ENCODE data around the gene RPS21. TPM values are rescaled to one million over a fixed set of nuclear protein-coding genes. Genes with fewer than 3 reads are reported as not detected.

The RPS21 gene
- total and polyA plus RNA-seq, 12 donors: 438 to 4,794 (median 1,602) TPM

GRCh38 chr20:62411479-62412193 is 24.7 kb downstream of the RPS21 start:
- intact Hi-C loops (cut with DNase I): loop anchor here in 1 of 2 donors (5.0 kb wide), 1 partner anchor 81 kb away; no protein-coding TSS in a partner anchor
- Histone ChIP-seq H3K27ac (no peak overlapping the region), H3K4me1 (replicated peaks in 1 of 2) (peaks cover 16 to 18% of the 10 kb centered on the region in 2 donors), H3K4me3 (no peak overlapping the region), H3K9me3 (replicated peaks in 1 of 3) (no peaks in the 10 kb centered on the region), H3K27me3 (no peaks in the 10 kb centered on the region), H3K36me3 (replicated peaks in 1 of 2) (no peaks in the 10 kb centered on the region)
- WGBS, 4 donors: 67 to 75% (median 71%) methylated on average over 8 to 24 of the region's 24 CpGs
- TF ChIP-seq, protein P1, sequence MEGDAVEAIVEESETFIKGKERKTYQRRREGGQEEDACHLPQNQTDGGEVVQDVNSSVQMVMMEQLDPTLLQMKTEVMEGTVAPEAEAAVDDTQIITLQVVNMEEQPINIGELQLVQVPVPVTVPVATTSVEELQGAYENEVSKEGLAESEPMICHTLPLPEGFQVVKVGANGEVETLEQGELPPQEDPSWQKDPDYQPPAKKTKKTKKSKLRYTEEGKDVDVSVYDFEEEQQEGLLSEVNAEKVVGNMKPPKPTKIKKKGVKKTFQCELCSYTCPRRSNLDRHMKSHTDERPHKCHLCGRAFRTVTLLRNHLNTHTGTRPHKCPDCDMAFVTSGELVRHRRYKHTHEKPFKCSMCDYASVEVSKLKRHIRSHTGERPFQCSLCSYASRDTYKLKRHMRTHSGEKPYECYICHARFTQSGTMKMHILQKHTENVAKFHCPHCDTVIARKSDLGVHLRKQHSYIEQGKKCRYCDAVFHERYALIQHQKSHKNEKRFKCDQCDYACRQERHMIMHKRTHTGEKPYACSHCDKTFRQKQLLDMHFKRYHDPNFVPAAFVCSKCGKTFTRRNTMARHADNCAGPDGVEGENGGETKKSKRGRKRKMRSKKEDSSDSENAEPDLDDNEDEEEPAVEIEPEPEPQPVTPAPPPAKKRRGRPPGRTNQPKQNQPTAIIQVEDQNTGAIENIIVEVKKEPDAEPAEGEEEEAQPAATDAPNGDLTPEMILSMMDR (IDR thresholded peaks at IDR 0.05): no peak
- no peak for TF ChIP-seq POLR2A (IDR thresholded peaks at IDR 0.05)
- DNase-seq: no peak

- intact Hi-C loops (cut with DNase I): loop anchor here in 1 of 2 donors (5.0 kb wide), 1 partner anchor 80 kb away; no protein-coding TSS in a partner anchor
- TF ChIP-seq, protein P1 (IDR thresholded peaks at IDR 0.05): no peak
- TF ChIP-seq POLR2A (IDR thresholded peaks at IDR 0.05): no peak
- DNase-seq: no peak
- Histone ChIP-seq H3K36me3 (replicated peaks in 1 of 2) (no peaks in the 10 kb centered on the region), H3K27me3 (no peaks in the 10 kb centered on the region), H3K9me3 (replicated peaks in 1 of 3) (no peaks in the 10 kb centered on the region), H3K27ac (no peak overlapping the region), H3K4me1 (replicated peaks in 1 of 2) (peaks cover 14 to 16% of the 10 kb centered on the region in 2 donors), H3K4me3 (no peak overlapping the region)
- 83 to 93% (median 87%) methylated on average over 19 to 22 of the region's 22 CpGs for WGBS, 4 donors
Measured at GRCh38 chr20:62412194-62413024, 25.5 kb downstream of the RPS21 start.

- Histone ChIP-seq H3K9me3 (replicated peaks in 1 of 3) (no peaks in the 10 kb centered on the region), H3K36me3 (replicated peaks in 1 of 2) (no peaks in the 10 kb centered on the region), H3K27me3 (no peaks in the 10 kb centered on the region), H3K4me3 (no peak overlapping the region), H3K27ac (no peak overlapping the region), H3K4me1 (replicated peaks in 1 of 2) (peaks cover 11 to 13% of the 10 kb centered on the region in 2 donors)
- WGBS, 4 donors: 87 to 95% (median 89%) methylated on average over 3 to 11 of the region's 11 CpGs
- no peak for TF ChIP-seq POLR2A (IDR thresholded peaks at IDR 0.05)
- TF ChIP-seq, protein P1 (IDR thresholded peaks at IDR 0.05): no peak
- DNase-seq: no peak
- intact Hi-C loops (cut with DNase I): loop anchor here in 1 of 2 donors (5.0 kb wide), 1 partner anchor 79 kb away; no protein-coding TSS in a partner anchor
Measured at GRCh38 chr20:62413025-62413570, 26.2 kb downstream of the RPS21 start.

Measured in adrenal gland (tissue), 12 donors.